Ovary (tissue), 9 donors: ENCODE data around the gene PPHLN1. TPM values are rescaled to one million over a fixed set of nuclear protein-coding genes. Genes with fewer than 3 reads are reported as not detected.
"Not testable (repeated sequence)": the region's sequence is repeated elsewhere in the genome, so short reads cannot be mapped to it uniquely, and the experiment has no call there.

ENCODE experiments used
- DNase-seq, 5 donors: peaks; one replicate each; pipeline ENCODE4 v3.0.0-alpha.2; 2019 to 2020
- H3K27ac ChIP-seq, 2 donors: fragments of 200-600 bp; one replicate each; pipeline versions ENCODE4 v1.5.1 to v1.8.0; 2019 to 2022
- H3K27me3 ChIP-seq: fragments of 200-600 bp; one replicate; pipeline ENCODE4 v1.8.0; 2022
- H3K36me3 ChIP-seq: fragments of 200-600 bp; sonication (generic); one replicate; pipeline ENCODE4 v1.5.1; 2019
- H3K4me1 ChIP-seq: one replicate; pipeline ENCODE4 v1.8.1; 2013; ENCODE audit warnings: mild to moderate bottlenecking, moderate library complexity; ENCODE audit not compliant: insufficient read depth
- H3K4me3 ChIP-seq: fragments of 200-600 bp; sonication (generic); one replicate; pipeline ENCODE4 v1.5.1; 2017
- H3K9me3 ChIP-seq, 2 donors: fragments of 200-600 bp in 1 of 2; sonication (generic) in 1 of 2; one replicate each; pipeline versions ENCODE4 v1.5.1 to v1.8.1; 2013 to 2019; ENCODE audit warnings: mild to moderate bottlenecking in 1 of 2, moderate library complexity in 1 of 2
- EP300 ChIP-seq: sonication (generic); formaldehyde crosslinking; IDR thresholded peaks from one replicate; pipeline ENCODE4 v1.6.1; 2017; ENCODE audit warnings: antibody characterized with exemption
- POLR2A ChIP-seq: fragments of 450-650 bp; IDR thresholded peaks from one replicate; pipeline ENCODE4 v1.6.1; 2017; ENCODE audit warnings: antibody characterized with exemption, mild to moderate bottlenecking, moderate library complexity
- WGBS, 3 donors: extraction: QIAGEN DNeasy Blood & Tissue Kit in 1 of 3; methylation state at CpG; one replicate each; pipeline versions ENCODE4 v1.1.5 to v1.1.7; 2013 to 2017; 5-methylcytosine and 5-hydroxymethylcytosine counted together
- intact Hi-C, 4 donors: fragments of 100-400 bp; cut with DNase I; formaldehyde crosslinking; loops; one replicate each; pipeline versions ENCODE4 v1.11.0 to v1.15.1; 2022 to 2023
- polyA plus RNA-seq, 2 donors: library from polyadenylated mRNA; stranded (reverse); fragments of 200-250 nt in 1 of 2; fragments of 350-450 nt in 1 of 2; fragmentation: Illumina TruSeq in 1 of 2; extraction: RNeasy Lipid Tissue Mini Kit (QIAGEN cat#74804) in 1 of 2; gene quantifications; one replicate each; pipeline ENCODE4 v1.2.3, GENCODE V29; 2013 to 2014
- total RNA-seq, 7 donors: library from RNA; depleted of rRNA in 2 of 7; stranded (reverse); fragments of >200 nt in 2 of 7; fragmentation: NEBNext Ultra II Directional in 3 of 7; extraction: Animal tissue kit (Norgen Biotek cat#: 25700) in 3 of 7; gene quantifications; one replicate each; pipeline versions ENCODE4 v1.1.0 to v1.2.4, GENCODE V29; 2016 to 2023
- TF ChIP-seq, protein P1 (sequence below), 3 donors: fragments of 450-650 bp in 2 of 3; fragments of 200-600 bp in 1 of 3; IDR thresholded peaks; one replicate each; pipeline versions ENCODE4 v1.5.1 to v1.8.0; 2016 to 2022; ENCODE audit warnings: antibody characterized with exemption in 3 of 3, mild to moderate bottlenecking in 1 of 3
- donor health status: DM: no; HTN: no; CAD: no; lungs with moderate emphysema.
- donor health status: DM: no; HTN: no; CAD: no.
- donor health status: Bipolar disorder and iron deficiency.
- donor health status: DM: yes; HTN: yes; CAD: no.
- donor health status: DM: no; HTN: no; CAD: no.
- donor health status: DM: yes; HTN: yes; CAD: no.

Gene PPHLN1
- total and polyA plus RNA-seq, 9 donors: 35.6 to 68.9 (median 53.8) TPM

GRCh38 chr12:42323856-42324255, 2.1 kb upstream of the PPHLN1 start:
- TF ChIP-seq POLR2A (no peak), EP300 (no peak)
- TF ChIP-seq, protein P1, sequence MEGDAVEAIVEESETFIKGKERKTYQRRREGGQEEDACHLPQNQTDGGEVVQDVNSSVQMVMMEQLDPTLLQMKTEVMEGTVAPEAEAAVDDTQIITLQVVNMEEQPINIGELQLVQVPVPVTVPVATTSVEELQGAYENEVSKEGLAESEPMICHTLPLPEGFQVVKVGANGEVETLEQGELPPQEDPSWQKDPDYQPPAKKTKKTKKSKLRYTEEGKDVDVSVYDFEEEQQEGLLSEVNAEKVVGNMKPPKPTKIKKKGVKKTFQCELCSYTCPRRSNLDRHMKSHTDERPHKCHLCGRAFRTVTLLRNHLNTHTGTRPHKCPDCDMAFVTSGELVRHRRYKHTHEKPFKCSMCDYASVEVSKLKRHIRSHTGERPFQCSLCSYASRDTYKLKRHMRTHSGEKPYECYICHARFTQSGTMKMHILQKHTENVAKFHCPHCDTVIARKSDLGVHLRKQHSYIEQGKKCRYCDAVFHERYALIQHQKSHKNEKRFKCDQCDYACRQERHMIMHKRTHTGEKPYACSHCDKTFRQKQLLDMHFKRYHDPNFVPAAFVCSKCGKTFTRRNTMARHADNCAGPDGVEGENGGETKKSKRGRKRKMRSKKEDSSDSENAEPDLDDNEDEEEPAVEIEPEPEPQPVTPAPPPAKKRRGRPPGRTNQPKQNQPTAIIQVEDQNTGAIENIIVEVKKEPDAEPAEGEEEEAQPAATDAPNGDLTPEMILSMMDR (IDR thresholded peaks at IDR 0.05): no peak
- Histone ChIP-seq H3K4me1 (peaks cover 7% of the 10 kb centered on the region), H3K4me3 (no peak overlapping the region), H3K36me3 (no peaks in the 10 kb centered on the region), H3K27me3 (no peaks in the 10 kb centered on the region), H3K9me3 (no peaks in the 10 kb centered on the region), H3K27ac (no peak overlapping the region)
- no peak for DNase-seq
- 75 to 92% (median 85%) methylated on average over 6 of the region's 6 CpGs for WGBS, 3 donors
- intact Hi-C loops: loop anchor here in 2 of 4 donors (10.0 kb wide), 1 partner anchor 89 kb away; the partner anchor contains the start of gene YAF2 (in 2 of the 2)

DNA sequence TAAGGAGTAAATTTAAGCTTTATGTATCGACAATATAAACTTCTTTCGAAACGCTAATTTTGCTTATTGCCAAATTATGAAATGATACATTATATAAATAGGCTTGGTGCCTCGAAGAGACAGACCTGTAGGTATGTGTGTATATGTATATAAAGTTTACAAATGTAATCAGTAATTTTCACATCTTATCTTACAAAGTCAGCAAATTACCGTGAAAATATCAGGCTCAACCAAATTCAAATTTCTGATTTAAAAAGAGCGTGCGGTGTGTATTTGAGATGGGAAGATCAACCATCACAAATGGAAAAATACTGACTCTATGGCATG, 678 bp upstream of the PPHLN1 start:
- H3K36me3 ChIP-seq: no peaks in the 10 kb centered on the region
- WGBS, 3 donors: 26 to 31% (median 29%) methylated on average over 7 of the region's 7 CpGs
- H3K9me3 ChIP-seq: no peaks in the 10 kb centered on the region
- H3K4me1 ChIP-seq: peaks cover 7% of the 10 kb centered on the region
- no peak for DNase-seq
- no peak for TF ChIP-seq EP300
- TF ChIP-seq, protein P1 (IDR thresholded peaks at IDR 0.05): no peak
- TF ChIP-seq POLR2A: no peak
- H3K27ac ChIP-seq: peak overlapping the region in 1 of 2 donors; percentile 86
- peak overlapping the region; percentile 59 for H3K4me3 ChIP-seq
- H3K27me3 ChIP-seq: no peaks in the 10 kb centered on the region
- intact Hi-C loops: loop anchor here in 2 of 4 donors (10.0 kb wide), 1 partner anchor 90 kb away; the partner anchor contains the start of gene YAF2 (in 2 of the 2)

DNA sequence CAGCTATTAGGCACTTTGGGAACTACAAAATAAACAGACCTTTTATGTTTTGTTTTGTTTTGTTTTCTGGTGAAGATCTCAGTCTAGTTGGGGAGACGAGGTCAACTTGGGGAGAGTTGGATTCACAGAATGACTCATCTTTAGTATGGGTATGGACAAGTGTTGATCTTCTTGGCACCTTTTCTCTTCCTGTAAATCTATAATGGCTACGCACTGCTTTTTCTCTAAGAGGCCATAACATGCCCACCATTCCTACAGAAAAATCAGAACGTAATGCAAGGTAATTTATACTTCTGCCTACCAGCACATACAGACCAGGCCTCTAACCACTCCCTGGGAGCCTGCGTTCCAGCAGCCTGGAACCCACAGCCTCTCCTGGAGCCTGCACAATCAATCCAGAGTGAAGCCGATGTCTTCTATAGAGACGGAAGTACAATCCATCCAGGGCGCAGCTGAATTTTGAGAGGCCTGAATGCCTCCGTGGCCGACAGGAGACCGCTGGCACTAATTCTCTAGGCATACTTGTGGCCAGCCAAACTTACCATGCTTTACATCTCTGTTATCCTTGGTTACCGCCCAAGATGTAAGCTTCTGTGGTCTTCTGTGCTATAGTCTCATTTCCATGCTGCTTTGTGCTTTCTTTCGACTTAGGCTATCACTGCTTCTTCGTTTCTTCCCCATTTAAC, 717 bp downstream of the PPHLN1 start:
- H3K9me3 ChIP-seq: no peaks in the 10 kb centered on the region
- H3K4me1 ChIP-seq: peaks cover 7% of the 10 kb centered on the region
- H3K27me3 ChIP-seq: no peaks in the 10 kb centered on the region
- H3K27ac ChIP-seq: peak overlapping the region in 1 of 2 donors; percentile 86
- no peak for DNase-seq
- TF ChIP-seq, protein P1 (IDR thresholded peaks at IDR 0.05): no peak
- TF ChIP-seq POLR2A: no peak
- TF ChIP-seq EP300: no peak
- no peaks in the 10 kb centered on the region for H3K36me3 ChIP-seq
- peak overlapping the region; percentile 59 for H3K4me3 ChIP-seq
- 5 to 7% (median 5%) methylated on average over 13 of the region's 13 CpGs for WGBS, 3 donors
- intact Hi-C loops: loop anchor here in 2 of 4 donors (10.0 kb wide), 1 partner anchor 92 kb away; the partner anchor contains the start of gene YAF2 (in 2 of the 2)

DNA sequence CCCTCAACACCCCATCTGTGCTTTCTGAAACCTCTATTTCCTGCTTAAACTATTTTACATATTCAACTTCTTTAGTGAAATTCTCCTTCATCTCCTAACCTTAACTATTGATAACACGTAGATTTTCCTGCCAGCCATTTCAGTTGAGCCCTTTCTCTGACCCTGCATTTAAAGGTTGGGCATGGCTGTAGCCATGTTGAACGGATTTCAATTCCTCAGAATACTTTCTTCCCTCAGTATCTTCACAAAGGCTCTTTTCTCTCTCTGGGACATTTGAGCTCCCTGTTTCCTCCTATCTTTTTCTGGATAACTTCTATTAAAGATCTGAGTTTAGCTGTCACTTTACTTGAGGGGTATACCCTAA, 1.2 kb downstream of the PPHLN1 start:
- H3K27me3 ChIP-seq: no peaks in the 10 kb centered on the region
- no peak for DNase-seq
- intact Hi-C loops: loop anchor here in 2 of 4 donors (10.0 kb wide), 1 partner anchor 92 kb away; the partner anchor contains the start of gene YAF2 (in 2 of the 2)
- peak overlapping the region; percentile 59 for H3K4me3 ChIP-seq
- TF ChIP-seq, protein P1 (IDR thresholded peaks at IDR 0.05): no peak
- no peak for TF ChIP-seq EP300
- no peak for TF ChIP-seq POLR2A
- 40 to 55% (median 54%) methylated on average over 2 of the region's 2 CpGs for WGBS, 3 donors
- H3K4me1 ChIP-seq: peaks cover 7% of the 10 kb centered on the region
- H3K27ac ChIP-seq: no peak overlapping the region
- H3K9me3 ChIP-seq: no peaks in the 10 kb centered on the region
- no peaks in the 10 kb centered on the region for H3K36me3 ChIP-seq

- H3K27me3 ChIP-seq, H3K36me3 ChIP-seq, H3K4me1 ChIP-seq, H3K4me3 ChIP-seq, DNase-seq, H3K9me3 ChIP-seq, H3K27ac ChIP-seq: not testable (repeated sequence)
- intact Hi-C loops: loop anchor here in 2 of 4 donors (5.0 kb wide), 1 partner anchor 198 kb away; no protein-coding TSS in a partner anchor
- WGBS, 3 donors: 88 to 91% (median 89%) methylated on average over 11 of the region's 11 CpGs
Observed at GRCh38 chr12:42330097-42330496, 4.1 kb downstream of the PPHLN1 start.
